ENCODE measurements around the gene CADM1.

- TF ChIP-seq CTCF (conservative IDR thresholded peaks at IDR 0.05; ENCODE audit: low read length) (no peak), EZH2phosphoT487 (IDR thresholded peaks at IDR 0.05; ENCODE audit: borderline replicate concordance, low read depth, low read length) (no peak)
These were observed 95.0 kb downstream of the CADM1 start for GRCh38 chr11:115409116-115409670.
